ENCODE measurements around the gene LIPH. TPM values are rescaled to one million over a fixed set of nuclear protein-coding genes. Genes with fewer than 3 reads are reported as not detected.

LIPH gene
- total RNA-seq, 2 donors from 2014 or later, result 2.0 to 4.5 TPM

DNA sequence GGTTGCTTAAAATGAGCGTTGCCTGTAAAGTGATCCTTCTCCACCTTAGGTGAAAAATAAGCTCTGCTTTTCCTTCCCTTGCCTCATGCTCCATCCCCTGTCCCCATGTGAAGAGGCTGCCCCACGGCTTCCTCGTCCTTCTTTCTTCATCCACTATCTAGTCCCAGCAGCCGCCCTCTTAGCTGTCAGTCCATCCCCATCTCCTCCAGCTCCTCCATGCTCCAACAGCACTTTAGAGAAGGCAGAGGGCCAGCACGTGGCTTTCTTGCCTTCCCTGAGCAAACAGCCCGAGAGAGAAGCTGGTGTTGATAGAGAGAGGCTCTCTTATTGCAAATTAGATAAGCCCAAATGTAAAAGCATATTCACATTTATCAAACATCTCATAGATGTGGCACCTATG is 44.5 kb downstream of the LIPH start:
- TF ChIP-seq, protein P1, sequence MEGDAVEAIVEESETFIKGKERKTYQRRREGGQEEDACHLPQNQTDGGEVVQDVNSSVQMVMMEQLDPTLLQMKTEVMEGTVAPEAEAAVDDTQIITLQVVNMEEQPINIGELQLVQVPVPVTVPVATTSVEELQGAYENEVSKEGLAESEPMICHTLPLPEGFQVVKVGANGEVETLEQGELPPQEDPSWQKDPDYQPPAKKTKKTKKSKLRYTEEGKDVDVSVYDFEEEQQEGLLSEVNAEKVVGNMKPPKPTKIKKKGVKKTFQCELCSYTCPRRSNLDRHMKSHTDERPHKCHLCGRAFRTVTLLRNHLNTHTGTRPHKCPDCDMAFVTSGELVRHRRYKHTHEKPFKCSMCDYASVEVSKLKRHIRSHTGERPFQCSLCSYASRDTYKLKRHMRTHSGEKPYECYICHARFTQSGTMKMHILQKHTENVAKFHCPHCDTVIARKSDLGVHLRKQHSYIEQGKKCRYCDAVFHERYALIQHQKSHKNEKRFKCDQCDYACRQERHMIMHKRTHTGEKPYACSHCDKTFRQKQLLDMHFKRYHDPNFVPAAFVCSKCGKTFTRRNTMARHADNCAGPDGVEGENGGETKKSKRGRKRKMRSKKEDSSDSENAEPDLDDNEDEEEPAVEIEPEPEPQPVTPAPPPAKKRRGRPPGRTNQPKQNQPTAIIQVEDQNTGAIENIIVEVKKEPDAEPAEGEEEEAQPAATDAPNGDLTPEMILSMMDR (IDR thresholded peaks at IDR 0.05), result no peak
- no peaks in the 10 kb centered on the region for H3K36me3 ChIP-seq
- ATAC-seq (ENCODE audit: insufficient number of reproducible peaks, low FRiP score, low read depth) (no peak), DNase-seq (ENCODE audit: low spot score) (no peak)
- H3K9me3 ChIP-seq, result no peaks in the 10 kb centered on the region
- no peak overlapping the region for H3K4me3 ChIP-seq
- H3K27ac ChIP-seq, result no peak overlapping the region
- no peaks in the 10 kb centered on the region for H3K4me1 ChIP-seq (ENCODE audit: control insufficient read depth in 1 of 2, low read depth in 2 of 2)
- H3K27me3 ChIP-seq (replicated peaks; ENCODE audit: insufficient read depth), result no peaks in the 10 kb centered on the region

DNA sequence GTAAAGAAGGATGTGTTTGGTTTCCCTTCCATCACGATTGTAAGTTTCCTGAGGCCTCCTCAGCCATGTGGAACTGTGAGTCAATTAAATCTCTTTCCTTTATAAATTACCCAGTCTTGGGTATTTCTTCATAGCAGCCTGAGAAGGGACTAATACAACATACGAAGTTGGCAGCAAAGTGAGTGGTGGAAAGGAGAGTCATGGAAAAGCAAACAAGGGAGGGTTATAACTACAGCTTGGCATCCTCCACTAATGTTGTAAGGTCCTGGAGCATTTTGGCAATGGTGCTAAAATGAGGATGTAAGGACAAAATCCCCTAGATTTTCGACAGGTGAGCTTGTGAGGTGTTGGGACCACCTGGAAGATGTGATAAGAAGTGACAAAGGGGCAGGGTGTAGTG is 47.8 kb downstream of the LIPH start:
- no peak for ATAC-seq (ENCODE audit: insufficient number of reproducible peaks, low FRiP score, low read depth)
- Histone ChIP-seq H3K27ac (no peak overlapping the region), H3K36me3 (no peaks in the 10 kb centered on the region)

DNA sequence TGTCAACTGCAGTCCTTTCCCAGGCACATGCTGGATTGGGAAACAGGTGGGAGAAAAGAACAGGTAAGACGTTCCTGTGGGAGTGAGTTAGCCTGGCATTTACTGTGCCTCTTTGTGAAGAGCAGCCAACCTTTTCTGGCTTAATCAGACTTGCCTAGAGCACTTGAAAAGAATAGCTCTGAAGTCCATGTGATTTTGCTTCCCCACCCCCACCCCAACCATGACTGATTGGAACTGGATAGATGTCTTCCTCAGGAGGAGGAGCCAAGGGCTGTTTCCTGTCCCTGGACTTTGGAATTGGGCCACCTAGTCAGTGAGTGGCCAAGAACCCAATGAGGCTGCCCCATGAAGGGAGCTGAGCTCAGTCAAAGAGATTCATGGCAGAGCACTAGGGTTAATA is 48.9 kb downstream of the LIPH start:
- TF ChIP-seq, protein P1 (IDR thresholded peaks at IDR 0.05), result no peak
- no peak overlapping the region for H3K27ac ChIP-seq
- DNase-seq (ENCODE audit: low spot score) (no peak), ATAC-seq (ENCODE audit: insufficient number of reproducible peaks, low FRiP score, low read depth) (no peak)
- no peaks in the 10 kb centered on the region for H3K27me3 ChIP-seq (replicated peaks; ENCODE audit: insufficient read depth)
- peaks cover 0 to 3% of the 10 kb centered on the region in 2 donors for H3K4me1 ChIP-seq (ENCODE audit: control insufficient read depth in 1 of 2, low read depth in 2 of 2)
- no peaks in the 10 kb centered on the region for H3K36me3 ChIP-seq
- no peaks in the 10 kb centered on the region for H3K9me3 ChIP-seq
- H3K4me3 ChIP-seq, result no peak overlapping the region

More for the DNA sequence above, 47.8 kb downstream of the LIPH start:
- Histone ChIP-seq H3K4me3 (no peak overlapping the region), H3K27me3 (replicated peaks; ENCODE audit: insufficient read depth) (no peaks in the 10 kb centered on the region), H3K4me1 (ENCODE audit: control insufficient read depth in 1 of 2, low read depth in 2 of 2) (no peaks in the 10 kb centered on the region), H3K9me3 (no peaks in the 10 kb centered on the region)
- DNase-seq (ENCODE audit: low spot score), result no peak
- TF ChIP-seq, protein P1 (IDR thresholded peaks at IDR 0.05), result no peak

DNA sequence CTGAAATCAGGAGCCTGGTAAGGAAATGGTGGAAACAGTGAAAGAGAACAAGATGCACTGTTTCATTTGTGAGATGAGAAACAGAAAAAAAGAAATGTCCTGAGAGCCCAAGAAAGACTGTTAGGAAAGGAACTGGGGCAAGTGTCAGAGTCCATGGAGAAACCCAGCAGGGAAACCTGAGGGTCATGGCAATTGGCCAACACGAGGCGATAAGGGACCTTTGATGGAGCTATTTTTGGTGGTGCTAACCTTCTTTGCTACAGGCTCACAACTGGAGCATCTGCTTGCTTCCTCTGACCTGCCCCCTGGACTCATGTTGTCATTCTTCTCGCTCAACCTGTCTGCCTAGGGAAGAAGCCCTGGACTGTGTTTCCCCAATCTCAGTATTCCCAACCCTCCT is 49.4 kb downstream of the LIPH start:
- Histone ChIP-seq H3K27me3 (replicated peaks; ENCODE audit: insufficient read depth) (no peaks in the 10 kb centered on the region), H3K4me1 (ENCODE audit: control insufficient read depth in 1 of 2, low read depth in 2 of 2) (peaks cover 0 to 3% of the 10 kb centered on the region in 2 donors), H3K36me3 (no peaks in the 10 kb centered on the region), H3K27ac (no peak overlapping the region), H3K4me3 (no peak overlapping the region), H3K9me3 (no peaks in the 10 kb centered on the region)
- ATAC-seq (ENCODE audit: insufficient number of reproducible peaks, low FRiP score, low read depth) (no peak), DNase-seq (ENCODE audit: low spot score) (no peak)
- TF ChIP-seq, protein P1 (IDR thresholded peaks at IDR 0.05), result no peak

DNA sequence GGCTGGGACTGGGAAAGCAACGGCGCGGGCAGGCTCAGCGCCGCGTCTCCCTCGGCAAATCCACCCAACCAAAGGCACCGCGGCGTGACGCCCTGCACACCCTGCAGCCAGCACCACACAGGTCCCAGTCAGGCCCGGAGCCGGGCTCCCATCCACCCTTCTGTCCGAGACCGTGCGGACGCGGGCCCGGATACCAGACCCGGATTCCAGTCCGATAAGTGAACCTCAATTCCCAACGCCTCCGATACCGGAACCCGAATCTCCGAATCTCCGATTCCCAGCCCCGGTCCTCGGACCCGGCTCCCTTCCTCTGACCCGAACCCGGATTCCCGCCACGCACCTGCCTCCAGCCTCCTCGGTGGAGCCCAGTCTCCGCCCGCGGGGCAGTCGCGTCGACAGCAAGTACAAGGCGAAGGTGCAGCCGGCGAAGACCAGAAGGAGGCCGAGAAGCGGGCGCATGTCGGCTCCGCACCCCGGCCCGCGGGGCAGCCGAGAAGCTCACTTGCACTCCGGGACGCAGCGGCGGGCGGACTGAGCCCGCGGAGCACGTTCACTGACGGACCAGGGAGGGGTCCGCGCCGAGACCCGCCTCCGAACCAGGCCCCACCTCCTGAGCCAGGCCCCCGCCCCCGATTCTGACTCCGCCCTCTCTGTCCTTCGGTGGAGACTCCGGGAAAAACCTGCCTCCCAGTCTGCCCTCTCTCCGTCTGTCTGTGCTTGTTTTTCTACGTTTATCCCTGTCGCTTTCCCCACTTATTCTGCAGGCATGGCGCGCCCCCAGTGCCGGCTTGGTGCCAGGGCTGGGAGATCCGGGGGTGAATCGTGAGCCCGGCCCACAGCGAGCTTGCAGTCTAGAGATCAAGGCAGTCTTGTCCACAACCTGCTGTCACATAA is 53.6 kb downstream of the LIPH start, which contains the start of gene TMEM41A:
TMEM41A (minus strand) TSS at position 533 of the 894 bp plus-strand sequence; CDS start at position 459, 74 bp downstream.
- H3K4me1 ChIP-seq (ENCODE audit: control insufficient read depth in 1 of 2, low read depth in 2 of 2), result peaks cover 13 to 14% of the 10 kb centered on the region in 2 donors
- peaks cover 11% of the 10 kb centered on the region for H3K36me3 ChIP-seq
- no peaks in the 10 kb centered on the region for H3K27me3 ChIP-seq (replicated peaks; ENCODE audit: insufficient read depth)
- ATAC-seq (ENCODE audit: insufficient number of reproducible peaks, low FRiP score, low read depth), result peak; percentile 93
- peak within 1 kb of the TSS; percentile 80 to 82 for H3K27ac ChIP-seq
- H3K4me3 ChIP-seq, result peak within 1 kb of the TSS; percentile 98
- DNase-seq (ENCODE audit: low spot score), result peak; percentile 67
- TF ChIP-seq, protein P1 (IDR thresholded peaks at IDR 0.05), result no peak
- H3K9me3 ChIP-seq, result no peaks in the 10 kb centered on the region

Data from thoracic aorta (tissue), 2 donors.